HCT116 (cell line): ENCODE results near the gene EVL. TPM values are rescaled to one million over a fixed set of nuclear protein-coding genes. Genes with fewer than 3 reads are reported as not detected.

ENCODE experiments used
- ATAC-seq: fragments of 200-7000 bp; cut with Tn5 transposase; 2 replicates; pipeline ENCODE4 v1.9.1; 2020; ENCODE audit warnings: mild to moderate bottlenecking, moderate library complexity
- BruUV-seq: library from RNA; stranded (reverse); fragments of 400-500 nt; replicated peaks from 2 replicates; lab custom pipeline; 2021; lab: Mats Ljungman, UMichigan
- CTCF ChIA-PET: fragments of 300-600 bp; sonication (Branson Sonifier 250); formaldehyde crosslinking; loops from one replicate; lab custom pipeline; 2021; ENCODE audit warnings: antibody characterized with exemption; lab: Charles Lee
- POLR2A ChIA-PET: fragments of 300-600, 350-600 bp; sonication (Branson Sonifier 250); formaldehyde crosslinking; loops from one replicate; lab custom pipeline; 2021; ENCODE audit warnings: antibody characterized with exemption; lab: Charles Lee
- RAD21 ChIA-PET, 2 experiments: fragments of 300-600 bp; sonication (Branson Sonifier 250); formaldehyde crosslinking; loops; one replicate each; lab custom pipeline; 2023; ENCODE audit warnings: low total read pairs in 2 of 2; ENCODE audit not compliant: uncharacterized antibody in 2 of 2, unreplicated experiment in 2 of 2, low non-redundant PET in 1 of 2; lab: Charles Lee
- DNase-seq: peaks from one replicate; pipeline ENCODE4 v3.0.0-alpha.2; 2010; ENCODE audit warnings: low read depth, low spot score
- H2AFZ ChIP-seq: fragments of 200-600 bp; shearing (Covaris generic), sonication (generic); 2 replicates; pipeline ENCODE4 v1.6.1; 2017; ENCODE audit warnings: low read depth, mixed run types, mixed read lengths, antibody characterized with exemption, low read length; ENCODE audit not compliant: poor library complexity, severe bottlenecking
- H3K27ac ChIP-seq: 2 replicates; pipeline ENCODE4 v1.5.1; 2012; ENCODE audit warnings: low read depth, low read length
- H3K27me3 ChIP-seq: fragments of 200-600 bp; sonication (generic); 2 replicates; pipeline ENCODE4 v1.6.1; 2016; ENCODE audit warnings: mixed run types, low read length, mixed read lengths; ENCODE audit not compliant: insufficient read depth
- H3K36me3 ChIP-seq, 2 experiments: fragments of 200-500 bp in 1 of 2; fragments of 200-600 bp in 1 of 2; sonication (Bioruptor generic) in 1 of 2; sonication (generic) in 1 of 2; 2 replicates each; pipeline versions ENCODE4 v1.5.1 to v1.6.1; 2014 to 2016; ENCODE audit warnings: low read length in 2 of 2, inconsistent platforms in 1 of 2, mixed read lengths in 1 of 2, mixed run types in 1 of 2; ENCODE audit not compliant: insufficient read depth in 2 of 2, control insufficient read depth in 1 of 2
- H3K4me1 ChIP-seq, 2 experiments: fragments of 200-600 bp in 1 of 2; sonication (generic) in 1 of 2; 2 replicates each; pipeline versions ENCODE4 v1.5.1 to v1.6.1; 2012 to 2017; ENCODE audit warnings: low read length in 2 of 2, inconsistent platforms in 1 of 2, mild to moderate bottlenecking in 1 of 2, mixed read lengths in 1 of 2, mixed run types in 1 of 2, moderate library complexity in 1 of 2; ENCODE audit not compliant: insufficient read depth in 2 of 2, control insufficient read depth in 1 of 2
- H3K4me2 ChIP-seq: fragments of 200-600 bp; sonication (generic); 2 replicates; pipeline ENCODE4 v1.6.1; 2017; ENCODE audit warnings: mixed run types, low read length, mixed read lengths
- H3K4me3 ChIP-seq, 2 experiments: fragments of 200-600 bp in 1 of 2; sonication (generic) in 1 of 2; replicated peaks in 1 of 2; 2 replicates each; pipeline ENCODE4 v1.5.1; 2011 to 2016; ENCODE audit warnings: low read length in 2 of 2, control low read depth in 1 of 2, low read depth in 1 of 2, mild to moderate bottlenecking in 1 of 2, mixed read lengths in 1 of 2, mixed run types in 1 of 2
- H3K79me2 ChIP-seq: fragments of 200-600 bp; sonication (generic); 2 replicates; pipeline ENCODE4 v1.6.1; 2017; ENCODE audit warnings: mild to moderate bottlenecking, mixed run types, low read length, moderate library complexity, mixed read lengths; ENCODE audit not compliant: insufficient read depth
- H3K9ac ChIP-seq: fragments of 200-600 bp; sonication (generic); 2 replicates; pipeline ENCODE4 v1.6.1; 2016; ENCODE audit warnings: low read length, mixed read lengths
- H3K9me2 ChIP-seq: fragments of 200-600 bp; sonication (generic), shearing (Covaris generic); 2 replicates; pipeline ENCODE4 v1.6.1; 2017; ENCODE audit warnings: mixed run types, mild to moderate bottlenecking, moderate library complexity; ENCODE audit not compliant: insufficient read depth
- H3K9me3 ChIP-seq, 2 experiments: fragments of 200-500 bp in 1 of 2; fragments of 200-600 bp in 1 of 2; sonication (Bioruptor generic) in 1 of 2; sonication (generic) in 1 of 2; 2 replicates each; pipeline ENCODE4 v1.6.1; 2014 to 2017; ENCODE audit warnings: low read length in 2 of 2, mixed read lengths in 2 of 2, inconsistent platforms in 1 of 2, low read depth in 1 of 2, mild to moderate bottlenecking in 1 of 2, mixed run types in 1 of 2, moderate library complexity in 1 of 2; ENCODE audit not compliant: control insufficient read depth in 1 of 2, insufficient read depth in 1 of 2
- H4K20me1 ChIP-seq: fragments of 200-600 bp; sonication (generic), shearing (Covaris generic); 2 replicates; pipeline ENCODE4 v1.6.1; 2017; ENCODE audit warnings: mixed run types, mild to moderate bottlenecking, moderate library complexity; ENCODE audit not compliant: insufficient read depth
- CBX3 ChIP-seq: IDR thresholded peaks from 2 replicates; pipeline ENCODE4 v1.6.1; 2012; ENCODE audit warnings: low read depth
- CEBPB ChIP-seq: IDR thresholded peaks from 2 replicates; pipeline ENCODE4 v1.6.1; 2012; ENCODE audit warnings: low read depth
- EGR1 ChIP-seq: IDR thresholded peaks from 2 replicates; pipeline ENCODE4 v1.6.1; 2012; ENCODE audit warnings: low read depth
- ELF1 ChIP-seq: IDR thresholded peaks from 2 replicates; pipeline ENCODE4 v1.6.1; 2012; ENCODE audit warnings: low read depth, borderline replicate concordance
- EZH2 ChIP-seq: fragments of 200-600 bp; sonication (generic); IDR thresholded peaks from 2 replicates; pipeline ENCODE4 v1.6.1; 2017; ENCODE audit warnings: antibody characterized with exemption, mixed run types
- EZH2phosphoT487 ChIP-seq: fragments of 200-600 bp; IDR thresholded peaks from 2 replicates; pipeline ENCODE4 v1.6.1; 2018; ENCODE audit warnings: antibody characterized with exemption, borderline replicate concordance
- FOSL1 ChIP-seq: IDR thresholded peaks from 2 replicates; pipeline ENCODE4 v1.6.1; 2012; ENCODE audit warnings: low read depth
- MAX ChIP-seq: IDR thresholded peaks from 2 replicates; pipeline ENCODE4 v1.6.1; 2012
- RAD21 ChIP-seq: IDR thresholded peaks from 2 replicates; pipeline ENCODE4 v1.6.1; 2012; ENCODE audit warnings: low read depth, mild to moderate bottlenecking
- REST ChIP-seq: IDR thresholded peaks from 2 replicates; pipeline ENCODE4 v1.6.1; 2012; ENCODE audit warnings: low read depth
- SIN3A ChIP-seq: IDR thresholded peaks from 2 replicates; pipeline ENCODE4 v1.6.1; 2012; ENCODE audit warnings: low read depth
- SP1 ChIP-seq: IDR thresholded peaks from 2 replicates; pipeline ENCODE4 v1.6.1; 2012; ENCODE audit warnings: low read depth
- SRF ChIP-seq: IDR thresholded peaks from 2 replicates; pipeline ENCODE4 v1.6.1; 2012; ENCODE audit warnings: low read depth
- TCF7L2 ChIP-seq: IDR thresholded peaks from 2 replicates; pipeline ENCODE4 v1.7.0; 2011; ENCODE audit warnings: borderline replicate concordance, inconsistent platforms; ENCODE audit not compliant: insufficient read depth, insufficient read length; ENCODE audit errors: extremely low read depth
- YY1 ChIP-seq: IDR thresholded peaks from 2 replicates; pipeline ENCODE4 v1.6.1; 2011; ENCODE audit warnings: low read length, low read depth, moderate library complexity, mild to moderate bottlenecking; ENCODE audit not compliant: insufficient replicate concordance; ENCODE audit errors: extremely low read depth
- ZFX ChIP-seq: fragments of 450-650 bp; IDR thresholded peaks from 2 replicates; pipeline ENCODE4 v1.6.1; 2017
- ZNF274 ChIP-seq: fragments of 200-500 bp; sonication (Bioruptor generic); IDR thresholded peaks from 2 replicates; pipeline ENCODE4 v1.6.1; 2014; ENCODE audit warnings: mild to moderate bottlenecking, low read depth, low read length, inconsistent platforms
- intact Hi-C: fragments of 100-400 bp; cut with micrococcal nuclease; formaldehyde crosslinking; loops from 2 replicates; pipeline ENCODE4 v1.10.0; 2022
- total RNA-seq: library from RNA; stranded (reverse); gene quantifications from one replicate; pipeline ENCODE4 v1.2.1, GENCODE V29; 2021; ENCODE audit not compliant: unreplicated experiment

Gene EVL
- total RNA-seq, 1 experiment from 2014 or later = 19.9 TPM

GRCh38 chr14:100111931-100112704 lies 46.9 kb downstream of the EVL start:
- ChIA-PET RAD21 (no interaction called here), CTCF (no interaction called here), POLR2A (no interaction called here)
- H3K9me3 ChIP-seq = no peaks in the 10 kb centered on the region
- H3K4me3 ChIP-seq = no peak overlapping the region
- no peaks in the 10 kb centered on the region for H4K20me1 ChIP-seq
- H3K79me2 ChIP-seq = no peaks in the 10 kb centered on the region
- H3K36me3 ChIP-seq = no peaks in the 10 kb centered on the region
- no peak overlapping the region for H2AFZ ChIP-seq
- no peak for TF ChIP-seq ZFX
- TF ChIP-seq MAX = no peak
- no peak for TF ChIP-seq EZH2phosphoT487
- no peak for TF ChIP-seq SP1
- no peak for TF ChIP-seq ELF1
- no peak for TF ChIP-seq TCF7L2
- H3K4me1 ChIP-seq = peaks cover 0 to 13% of the 10 kb centered on the region in 2 experiments; a peak in 1 of 4 replicates
- no peaks in the 10 kb centered on the region for H3K9me2 ChIP-seq
- DNase-seq = no peak
- H3K9ac ChIP-seq = no peak overlapping the region
- no TSS peak for BruUV-seq
- H3K27me3 ChIP-seq = no peaks in the 10 kb centered on the region
- intact Hi-C loops = no loop called here
- no peak for ATAC-seq
- no peak overlapping the region for H3K4me2 ChIP-seq
- H3K27ac ChIP-seq = no peak overlapping the region

GRCh38 chr14:100114109-100114765 lies 49.0 kb downstream of the EVL start:
- Histone ChIP-seq H3K4me3 (no peak overlapping the region), H3K9ac (no peak overlapping the region), H3K4me1 (no peaks in the 10 kb centered on the region), H3K27me3 (no peaks in the 10 kb centered on the region), H3K27ac (no peak overlapping the region), H2AFZ (no peak overlapping the region), H3K9me3 (no peaks in the 10 kb centered on the region), H3K36me3 (no peaks in the 10 kb centered on the region), H3K79me2 (no peaks in the 10 kb centered on the region), H3K9me2 (no peaks in the 10 kb centered on the region), H4K20me1 (no peaks in the 10 kb centered on the region), H3K4me2 (no peak overlapping the region)
- peak; percentile 57 for ATAC-seq
- ChIA-PET POLR2A (no interaction called here), CTCF (no interaction called here), RAD21 (no interaction called here)
- no TSS peak for BruUV-seq
- intact Hi-C loops = no loop called here
- DNase-seq = no peak
- no peak for TF ChIP-seq CEBPB
- no peak for TF ChIP-seq EZH2phosphoT487
- no peak for TF ChIP-seq SIN3A
- TF ChIP-seq SP1 = no peak
- TF ChIP-seq FOSL1 = no peak
- no peak for TF ChIP-seq REST
- no peak for TF ChIP-seq ZNF274
- TF ChIP-seq ZFX = no peak
- no peak for TF ChIP-seq EZH2
- no peak for TF ChIP-seq CBX3
- TF ChIP-seq RAD21 = no peak
- TF ChIP-seq EGR1 = no peak
- no peak for TF ChIP-seq SRF
- TF ChIP-seq YY1 = no peak
- no peak for TF ChIP-seq ELF1
